K562 (cell line): Measurements from ENCODE around the gene MS4A18. TPM values are rescaled to one million over a fixed set of nuclear protein-coding genes. Genes with fewer than 3 reads are reported as not detected.
A peak's percentile ranks its signal among the peaks of the same experiment; 100 is the strongest.

ENCODE experiments used
- ATAC-seq: fragments of 200-7000 bp; cut with Tn5 transposase; 3 replicates; pipeline ENCODE4 v1.9.1; 2020; ENCODE audit warnings: moderate library complexity
- BruUV-seq: library from RNA; stranded (reverse); fragments of 400-500 nt; replicated peaks from 2 replicates; lab custom pipeline; 2021; lab: Mats Ljungman, UMichigan
- CTCF ChIA-PET: fragments of 300-600 bp; formaldehyde crosslinking; extraction: SDS; loops from one replicate; lab custom pipeline; 2021; ENCODE audit warnings: low intra/inter-chr PET ratio; lab: Yijun Ruan, JAX
- POLR2A ChIA-PET: fragments of 300-600, 350-650 bp; sonication (Branson Sonifier 250); formaldehyde crosslinking; extraction: SDS; loops from one replicate; lab custom pipeline; 2021; ENCODE audit warnings: antibody characterized with exemption, inconsistent platforms; lab: Yijun Ruan, JAX
- DNase-seq, 4 experiments: peaks; one replicate each; pipeline versions ENCODE4 v3.0.0 to v3.0.0-alpha.2; 2011 to 2018; ENCODE audit warnings: low spot score in 3 of 4, mixed read lengths in 3 of 4; ENCODE audit errors: extremely low read depth in 1 of 4
- FAIRE-seq: peaks from 2 replicates; lab custom pipeline; 2011; peaks lifted over from hg19 to GRCh38; lab: Jason Lieb, UNC
- H2AFZ ChIP-seq: 2 replicates; pipeline ENCODE4 v1.6.0; 2011; ENCODE audit warnings: low read depth, low read length, control low read depth, inconsistent platforms
- H3K27ac ChIP-seq: fragments of 200-600 bp; 3 replicates; pipeline ENCODE4 v1.8.0; 2011; ENCODE audit warnings: low read depth, mild to moderate bottlenecking, control low read depth, inconsistent platforms, low read length, moderate library complexity, mixed read lengths; ENCODE audit errors: extremely low read depth
- H3K27me3 ChIP-seq, 2 experiments: fragments of 300-600 bp in 1 of 2; 2 replicates in 1 of 2; 3 replicates in 1 of 2; pipeline versions ENCODE4 v1.6.0 to v1.8.0; 2011; ENCODE audit warnings: inconsistent platforms in 2 of 2, low read length in 2 of 2, mild to moderate bottlenecking in 1 of 2, mixed read lengths in 1 of 2, moderate library complexity in 1 of 2; ENCODE audit not compliant: control insufficient read depth in 2 of 2, insufficient read depth in 2 of 2
- H3K36me3 ChIP-seq: fragments of 300-600 bp; 3 replicates; pipeline ENCODE4 v1.8.0; 2011; ENCODE audit warnings: mild to moderate bottlenecking, low read length, inconsistent platforms; ENCODE audit not compliant: control insufficient read depth, insufficient read depth
- H3K4me1 ChIP-seq, 2 experiments: fragments of 200-600 bp in 1 of 2; replicated peaks in 1 of 2; 2 replicates in 1 of 2; 3 replicates in 1 of 2; pipeline versions ENCODE4 v1.5.1 to v1.8.0; 2011; ENCODE audit warnings: inconsistent platforms in 2 of 2, low read length in 2 of 2, mild to moderate bottlenecking in 1 of 2, mixed read lengths in 1 of 2, moderate library complexity in 1 of 2; ENCODE audit not compliant: control insufficient read depth in 2 of 2, insufficient read depth in 2 of 2
- H3K4me2 ChIP-seq: 2 replicates; pipeline ENCODE4 v1.6.1; 2011; ENCODE audit warnings: low read length, control low read depth, inconsistent platforms, mixed read lengths; ENCODE audit not compliant: insufficient read depth
- H3K4me3 ChIP-seq: fragments of 200-600 bp; sonication (generic), shearing (Covaris generic); 2 replicates; pipeline ENCODE4 v1.5.1; 2016; ENCODE audit warnings: control low read depth, inconsistent platforms
- H3K79me2 ChIP-seq: fragments of 200-600 bp; 3 replicates; pipeline ENCODE4 v1.8.0; 2011; ENCODE audit warnings: low read length, inconsistent platforms; ENCODE audit not compliant: control insufficient read depth, insufficient read depth
- H3K9ac ChIP-seq, 2 experiments: 2 replicates each; pipeline versions ENCODE4 v1.6.0 to v1.6.1; 2011; ENCODE audit warnings: low read depth in 2 of 2, low read length in 2 of 2, control low read depth in 1 of 2, inconsistent platforms in 1 of 2, mild to moderate bottlenecking in 1 of 2, mixed read lengths in 1 of 2; ENCODE audit not compliant: insufficient read depth in 1 of 2
- H3K9me1 ChIP-seq: one replicate; pipeline ENCODE4 v1.6.0; 2011; ENCODE audit warnings: inconsistent platforms, mild to moderate bottlenecking, low read length, moderate library complexity; ENCODE audit not compliant: control insufficient read depth, insufficient read depth
- H3K9me3 ChIP-seq: replicated peaks from 2 replicates; pipeline ENCODE4 v1.5.1; 2011; ENCODE audit warnings: low read depth, low read length, inconsistent platforms; ENCODE audit not compliant: control insufficient read depth, insufficient read depth
- H4K20me1 ChIP-seq: replicated peaks from 2 replicates; pipeline ENCODE4 v1.6.1; 2011; ENCODE audit warnings: low read length, inconsistent platforms, mixed read lengths; ENCODE audit not compliant: control insufficient read depth, insufficient read depth
- L3MBTL2 ChIP-seq: fragments of 450-650 bp; IDR thresholded peaks from 2 replicates; pipeline ENCODE4 v1.6.1; 2016; ENCODE audit warnings: mild to moderate bottlenecking, moderate library complexity
- RB1 ChIP-seq: fragments of 450-650 bp; IDR thresholded peaks from 2 replicates; pipeline ENCODE4 v1.6.1; 2017; ENCODE audit warnings: low read depth, mild to moderate bottlenecking
- ZBTB40 ChIP-seq, 2 experiments: fragments of 450-650 bp in 1 of 2; sonication (generic) in 1 of 2; formaldehyde crosslinking in 1 of 2; IDR thresholded peaks; 2 replicates each; pipeline versions ENCODE4 v1.7.1 to v1.9.0; 2016 to 2022; ENCODE audit warnings: inconsistent platforms in 1 of 2, mild to moderate bottlenecking in 1 of 2, missing genetic modification reagents in 1 of 2
- ZBTB49 ChIP-seq: sonication (generic); formaldehyde crosslinking; IDR thresholded peaks from 2 replicates; pipeline ENCODE4 v1.8.0; 2022; ENCODE audit warnings: missing genetic modification reagents, mild to moderate bottlenecking, borderline replicate concordance
- ZFP30 ChIP-seq: fragments of 250-450 bp; sonication (Bioruptor Pico); IDR thresholded peaks from 2 replicates; pipeline ENCODE4 v1.8.0; 2022; ENCODE audit warnings: moderate library complexity, mild to moderate bottlenecking, inconsistent platforms, borderline replicate concordance
- WGBS: fragments of 100-300 bp; shearing (Covaris generic); methylation state at CpG from one replicate; pipeline ENCODE4 v1.1.6; 2016; ENCODE audit warnings: low coverage, mixed read lengths; ENCODE audit not compliant: insufficient coverage; ENCODE audit errors: missing lambda C conversion rate; 5-methylcytosine and 5-hydroxymethylcytosine counted together
- in situ Hi-C: fragments of 300-500 bp; cut with MboI; formaldehyde crosslinking; loops from 4 replicates; pipeline ENCODE4 v1.15.0; 2018; ENCODE audit warnings: inconsistent platforms, mixed read lengths
- intact Hi-C: fragments of 100-400 bp; cut with micrococcal nuclease; formaldehyde crosslinking; loops from 2 replicates; pipeline ENCODE4 v1.14.2; 2022
- polyA plus RNA-seq, 8 experiments: library from polyadenylated mRNA; depleted of rRNA in 4 of 8; stranded (reverse) in 5 of 8; unstranded in 3 of 8; fragments of >200 nt; fragmentation: Nextera tagmentation in 2 of 8; fragmentation: Illumina TruSeq in 1 of 8; extraction: Ambion mirVana in 2 of 8; extraction: Trizol in 1 of 8; gene quantifications; 2 replicates each; pipeline versions ENCODE4 v1.2.1 to v1.2.3, GENCODE V29; 2011 to 2014; ENCODE audit warnings: inconsistent platforms in 1 of 8, missing spikeins in 1 of 8
- total RNA-seq, 7 experiments: library from RNA; depleted of rRNA in 6 of 7; stranded (reverse); fragments of >200 nt in 6 of 7; fragmentation: Illumina TruSeq in 2 of 7; extraction: Trizol in 2 of 7; gene quantifications; 2 replicates each; pipeline versions ENCODE4 v1.2.1 to v1.2.3, GENCODE V29; 2011 to 2021; ENCODE audit warnings: low replicate concordance in 1 of 7

MS4A18 gene
- total and polyA plus RNA-seq, 9 of the 15 experiments (the other 6 are each of a cell fraction or from before 2014, with no cell fraction given) = not detected

GRCh38 chr11:60753309-60753708 is 28.8 kb downstream of the MS4A18 start (continued):
- TF ChIP-seq ZBTB49 (CRISPR knock-in tag) (no peak), L3MBTL2 (peak; percentile 89), RB1 (no peak)
- TF ChIP-seq, all 486 proteins: peak for 24

- H3K36me3 ChIP-seq = no peaks in the 10 kb centered on the region
- H3K27me3 ChIP-seq = peaks cover 23 to 43% of the 10 kb centered on the region in 2 experiments
- no peaks in the 10 kb centered on the region for H3K9me3 ChIP-seq
- no peak for ATAC-seq
- FAIRE-seq = no peak
- BruUV-seq = no TSS peak
- H3K27ac ChIP-seq = no peak overlapping the region
- no peak for DNase-seq
- CTCF ChIA-PET = no interaction called here
- H3K4me2 ChIP-seq = no peak overlapping the region
- in situ Hi-C loops = no loop called here
- TF ChIP-seq ZBTB40 (IDR thresholded peaks at IDR 0.05) (peak; percentile 93), ZBTB40 (CRISPR knock-in tag; IDR thresholded peaks at IDR 0.05) (no peak; the same call in 1 of the 2 replicates), ZFP30 (CRISPR knock-in tag) (no peak)
- no peak overlapping the region for H3K4me3 ChIP-seq
- peaks cover 0 to 8% of the 10 kb centered on the region in 2 experiments; a peak in 2 of 5 replicates for H3K4me1 ChIP-seq
- WGBS = 0% methylated on average over 4 of the region's 6 CpGs
- no peaks in the 10 kb centered on the region for H3K9me1 ChIP-seq
- intact Hi-C loops = loop anchor here (10.0 kb wide), 2 partner anchors 100 to 490 kb away; no protein-coding TSS in a partner anchor
- H3K79me2 ChIP-seq = no peaks in the 10 kb centered on the region
- no peak overlapping the region for H3K9ac ChIP-seq
- POLR2A ChIA-PET = no interaction called here
- H2AFZ ChIP-seq = no peak overlapping the region
- H4K20me1 ChIP-seq = no peaks in the 10 kb centered on the region
These were observed 30.4 kb downstream of the MS4A18 start for GRCh38 chr11:60754887-60755286.
